Fibroblast of the aortic adventitia (primary cell): ENCODE data around the gene TMED10. TPM values are rescaled to one million over a fixed set of nuclear protein-coding genes. Genes with fewer than 3 reads are reported as not detected.
"Not testable (repeated sequence)": the region's sequence is repeated elsewhere in the genome, so short reads cannot be mapped to it uniquely, and the experiment has no call there.

Experiments used
- DNase-seq: peaks from one replicate; pipeline ENCODE4 v3.0.0-alpha.2; 2010; ENCODE audit warnings: low read depth
- H3K4me3 ChIP-seq: 2 replicates; pipeline ENCODE4 v1.5.1; 2011; ENCODE audit warnings: low read depth, mild to moderate bottlenecking, control low read depth, low read length, moderate library complexity
- total RNA-seq: library from RNA; depleted of rRNA; stranded (reverse); fragments of >200 nt; gene quantifications from 2 replicates; pipeline ENCODE4 v1.2.3, GENCODE V29; 2012; ENCODE audit warnings: low replicate concordance
- TF ChIP-seq, protein P1 (sequence below): IDR thresholded peaks from 2 replicates; pipeline ENCODE4 v1.5.1; 2011; ENCODE audit warnings: mild to moderate bottlenecking, low read length, control low read depth, inconsistent platforms; ENCODE audit not compliant: insufficient read depth

Gene TMED10
- total RNA-seq, 1 donor = 373 TPM

DNA sequence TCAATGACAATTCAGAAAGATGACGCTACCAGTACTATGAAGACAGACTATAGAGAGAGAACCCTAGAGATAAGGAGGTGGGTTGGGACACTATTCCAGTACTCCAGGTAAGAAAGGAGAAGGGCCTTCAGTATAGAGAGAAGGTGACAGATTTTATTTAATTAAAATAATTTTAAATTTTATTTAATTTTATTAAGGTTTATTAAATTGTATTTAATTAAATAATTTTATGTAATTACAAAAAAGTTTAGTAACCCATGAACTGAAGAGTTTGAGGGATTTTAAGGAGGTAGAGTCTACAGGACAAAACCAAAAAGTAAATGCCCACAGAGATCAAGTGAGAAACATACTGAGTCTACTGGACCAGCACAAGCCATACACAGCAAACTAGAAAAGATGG is 20.3 kb downstream of the TMED10 start:
- no peak for DNase-seq
- TF ChIP-seq, protein P1, sequence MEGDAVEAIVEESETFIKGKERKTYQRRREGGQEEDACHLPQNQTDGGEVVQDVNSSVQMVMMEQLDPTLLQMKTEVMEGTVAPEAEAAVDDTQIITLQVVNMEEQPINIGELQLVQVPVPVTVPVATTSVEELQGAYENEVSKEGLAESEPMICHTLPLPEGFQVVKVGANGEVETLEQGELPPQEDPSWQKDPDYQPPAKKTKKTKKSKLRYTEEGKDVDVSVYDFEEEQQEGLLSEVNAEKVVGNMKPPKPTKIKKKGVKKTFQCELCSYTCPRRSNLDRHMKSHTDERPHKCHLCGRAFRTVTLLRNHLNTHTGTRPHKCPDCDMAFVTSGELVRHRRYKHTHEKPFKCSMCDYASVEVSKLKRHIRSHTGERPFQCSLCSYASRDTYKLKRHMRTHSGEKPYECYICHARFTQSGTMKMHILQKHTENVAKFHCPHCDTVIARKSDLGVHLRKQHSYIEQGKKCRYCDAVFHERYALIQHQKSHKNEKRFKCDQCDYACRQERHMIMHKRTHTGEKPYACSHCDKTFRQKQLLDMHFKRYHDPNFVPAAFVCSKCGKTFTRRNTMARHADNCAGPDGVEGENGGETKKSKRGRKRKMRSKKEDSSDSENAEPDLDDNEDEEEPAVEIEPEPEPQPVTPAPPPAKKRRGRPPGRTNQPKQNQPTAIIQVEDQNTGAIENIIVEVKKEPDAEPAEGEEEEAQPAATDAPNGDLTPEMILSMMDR = no peak
- H3K4me3 ChIP-seq = no peak overlapping the region

DNA sequence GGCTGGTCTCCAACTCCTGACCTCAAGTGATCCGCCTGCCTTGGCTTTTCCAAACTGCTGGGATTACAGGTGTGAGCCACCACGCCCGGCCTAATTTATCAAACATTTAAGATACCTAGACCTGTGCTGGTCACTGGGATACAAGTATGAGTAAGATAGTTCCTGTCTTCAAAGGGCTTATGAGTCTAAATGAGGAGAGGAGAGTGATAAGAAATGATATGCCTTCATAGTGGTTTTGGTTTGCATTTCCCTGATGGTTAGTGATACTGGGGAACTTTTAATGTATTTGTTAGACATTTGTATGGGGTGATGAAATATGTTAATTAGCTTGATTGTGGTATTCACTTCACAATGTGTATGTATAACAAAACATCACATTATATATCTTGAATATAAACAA is 21.2 kb downstream of the TMED10 start:
- TF ChIP-seq, protein P1 = no peak
- no peak for DNase-seq
- H3K4me3 ChIP-seq = no peak overlapping the region

DNA sequence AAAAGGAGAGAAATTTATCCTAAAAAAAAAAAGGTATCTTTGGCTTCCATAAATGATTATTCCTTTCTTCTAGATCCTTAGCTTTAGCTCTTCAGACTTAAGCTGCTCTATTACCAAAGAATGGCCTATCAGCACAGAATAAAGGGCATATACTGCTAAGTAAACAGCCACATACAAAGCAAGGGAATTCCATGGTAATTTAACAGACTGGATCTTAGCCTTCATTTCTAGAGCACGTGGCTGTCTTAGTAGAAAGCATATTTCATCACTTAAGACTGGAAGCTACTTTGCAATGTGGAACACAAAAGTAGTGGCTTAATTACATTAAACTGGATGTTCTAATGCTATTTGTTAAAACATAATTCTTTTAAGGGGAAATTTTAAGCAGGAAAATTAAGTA is 23.1 kb downstream of the TMED10 start:
- no peak for DNase-seq
- H3K4me3 ChIP-seq = no peak overlapping the region
- TF ChIP-seq, protein P1 = no peak

DNA sequence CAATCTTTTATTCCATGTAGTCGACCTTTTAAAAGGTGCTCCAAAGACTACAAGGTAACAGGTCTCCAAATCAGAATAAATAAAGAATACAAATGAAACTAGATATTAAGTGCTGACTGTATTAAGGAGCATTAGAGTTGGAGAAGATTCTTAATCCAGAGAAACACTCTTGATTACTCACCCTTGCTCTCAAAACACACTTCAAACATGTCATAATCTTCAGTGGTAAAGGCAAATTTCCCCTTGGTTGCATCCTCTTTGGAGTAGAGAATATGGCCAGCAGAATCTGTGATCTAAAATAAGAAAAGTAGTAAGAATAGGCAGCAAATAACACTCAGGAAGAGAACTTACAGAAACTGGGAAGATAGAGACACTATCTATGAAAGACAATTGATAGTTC is 24.6 kb downstream of the TMED10 start:
- no peak overlapping the region for H3K4me3 ChIP-seq
- no peak for DNase-seq
- TF ChIP-seq, protein P1 = no peak

DNA sequence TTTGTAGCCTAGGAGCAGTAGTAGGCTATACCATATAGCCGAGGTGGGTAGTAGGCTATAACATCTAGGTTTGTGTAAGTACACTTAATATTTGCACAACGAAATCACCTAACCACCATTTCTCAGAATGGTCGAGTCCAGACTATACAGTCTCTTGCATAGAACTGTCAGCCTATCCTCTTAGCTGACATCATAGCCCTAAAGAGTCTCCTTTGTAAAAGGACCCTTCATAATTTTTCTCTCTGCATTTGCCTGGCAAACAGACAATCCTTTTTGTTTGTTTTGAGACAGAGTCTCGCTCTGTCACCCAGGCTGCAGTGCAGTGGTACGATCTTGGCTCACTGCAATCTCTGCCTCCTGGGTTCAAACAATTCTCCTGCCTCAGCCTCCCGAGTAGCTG is 25.8 kb downstream of the TMED10 start:
- H3K4me3 ChIP-seq, DNase-seq: not testable (repeated sequence)

DNA sequence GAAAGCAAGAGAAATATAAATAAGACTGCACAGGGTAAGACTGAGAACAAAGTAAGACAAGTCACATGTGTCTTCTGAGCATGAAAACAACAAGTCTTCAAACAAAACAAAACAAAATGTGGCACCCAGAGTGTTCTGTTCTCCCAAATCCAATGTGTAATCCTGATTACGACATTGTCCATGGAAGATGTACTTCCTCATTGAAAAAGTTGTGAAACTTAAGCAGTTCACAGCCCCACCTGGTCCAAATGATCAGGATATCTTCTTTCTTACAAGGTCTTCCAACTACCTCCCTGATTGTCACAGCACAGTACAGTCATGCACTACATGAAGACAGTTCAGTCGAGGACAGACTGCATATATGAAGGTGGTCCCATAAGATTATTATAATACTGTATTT is 26.3 kb downstream of the TMED10 start:
- TF ChIP-seq, protein P1 = no peak
- DNase-seq = no peak
- no peak overlapping the region for H3K4me3 ChIP-seq

DNA sequence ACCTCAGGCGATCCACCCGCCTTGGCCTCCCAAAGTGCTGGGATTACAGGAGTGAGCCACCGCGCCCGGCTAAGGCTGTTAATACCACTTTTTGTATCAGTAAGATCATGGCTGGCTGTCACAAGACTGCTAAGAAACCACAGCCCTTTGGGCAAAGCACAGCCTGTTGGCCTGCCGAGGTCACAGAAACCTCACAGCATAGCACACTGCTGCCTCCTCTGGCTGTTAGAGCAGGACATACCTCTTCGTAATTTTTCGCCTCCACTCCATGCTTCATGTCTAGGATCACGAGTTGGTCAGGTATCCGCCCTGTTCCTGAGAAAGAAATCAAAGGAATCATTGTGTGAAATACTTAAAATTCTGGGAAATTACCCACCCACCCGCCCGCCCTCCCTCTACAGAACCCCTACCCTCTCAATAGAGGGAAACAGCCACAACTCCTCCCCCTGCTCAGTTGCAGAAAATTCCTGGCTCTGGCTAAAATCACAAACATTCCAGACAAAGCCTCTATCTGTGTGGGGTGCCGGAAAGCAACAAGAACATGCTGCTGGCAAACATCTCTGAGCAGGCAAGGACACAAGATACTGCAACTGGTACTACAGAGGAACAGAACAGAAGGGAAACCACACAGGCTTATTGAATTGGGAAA is 28.9 kb downstream of the TMED10 start:
- no peak overlapping the region for H3K4me3 ChIP-seq

More for the DNA sequence above, 28.9 kb downstream of the TMED10 start:
- DNase-seq = peak; percentile 87
- TF ChIP-seq, protein P1 = peak; percentile 66
